ENCODE results near the gene APLF.

DNA sequence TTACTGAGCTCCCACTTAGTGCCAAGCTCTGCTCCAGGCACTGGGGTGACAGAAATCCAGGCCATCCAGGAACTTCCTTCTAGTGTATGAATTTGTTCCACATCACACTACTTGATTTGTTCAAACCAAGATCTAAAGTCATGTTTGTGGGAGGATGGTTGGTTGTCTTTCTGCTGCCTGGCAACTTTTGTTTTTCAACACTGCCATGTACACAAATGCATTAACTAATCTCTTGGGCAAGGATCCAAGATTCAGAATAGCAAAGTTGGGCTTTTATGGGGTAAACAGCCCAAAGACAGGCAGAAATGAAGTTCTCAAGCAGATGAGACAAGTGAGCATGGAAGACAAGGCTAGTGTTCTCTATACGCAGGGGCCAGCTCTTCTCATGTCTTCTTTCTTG is 122.6 kb downstream of the APLF start:
- TF ChIP-seq ZNF384 (IDR thresholded peaks at IDR 0.05) (no peak), ELF4 (IDR thresholded peaks at IDR 0.05) (no peak), FOXA1 (IDR thresholded peaks at IDR 0.05) (no peak), NFRKB (IDR thresholded peaks at IDR 0.05) (no peak), SUZ12 (IDR thresholded peaks at IDR 0.05) (no peak), SP1 (IDR thresholded peaks at IDR 0.05) (no peak), ARNT (IDR thresholded peaks at IDR 0.05) (no peak), BHLHE40 (IDR thresholded peaks at IDR 0.05; ENCODE audit: borderline replicate concordance) (no peak), CTBP1 (IDR thresholded peaks at IDR 0.05; ENCODE audit: borderline replicate concordance) (no peak), L3MBTL2 (conservative IDR thresholded peaks at IDR 0.05) (no peak), LEF1 (IDR thresholded peaks at IDR 0.05; ENCODE audit: borderline replicate concordance) (no peak)
- TF ChIP-seq, protein P1, sequence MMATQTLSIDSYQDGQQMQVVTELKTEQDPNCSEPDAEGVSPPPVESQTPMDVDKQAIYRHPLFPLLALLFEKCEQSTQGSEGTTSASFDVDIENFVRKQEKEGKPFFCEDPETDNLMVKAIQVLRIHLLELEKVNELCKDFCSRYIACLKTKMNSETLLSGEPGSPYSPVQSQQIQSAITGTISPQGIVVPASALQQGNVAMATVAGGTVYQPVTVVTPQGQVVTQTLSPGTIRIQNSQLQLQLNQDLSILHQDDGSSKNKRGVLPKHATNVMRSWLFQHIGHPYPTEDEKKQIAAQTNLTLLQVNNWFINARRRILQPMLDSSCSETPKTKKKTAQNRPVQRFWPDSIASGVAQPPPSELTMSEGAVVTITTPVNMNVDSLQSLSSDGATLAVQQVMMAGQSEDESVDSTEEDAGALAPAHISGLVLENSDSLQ (IDR thresholded peaks at IDR 0.05) = no peak
